ENCODE measurements around the gene USP16. TPM values are rescaled to one million over a fixed set of nuclear protein-coding genes. Genes with fewer than 3 reads are reported as not detected.

USP16 gene
- total RNA-seq, 2 donors from 2014 or later = 27.1 to 35.6 TPM

GRCh38 chr21:29082046-29082815, 57.8 kb downstream of the USP16 start:
- H3K36me3 ChIP-seq = no peaks in the 10 kb centered on the region
- H3K27me3 ChIP-seq (replicated peaks; ENCODE audit: insufficient read depth) = no peaks in the 10 kb centered on the region
- TF ChIP-seq POLR2A (IDR thresholded peaks at IDR 0.05) (no peak), CTCF (IDR thresholded peaks at IDR 0.05) (no peak), POLR2AphosphoS5 (IDR thresholded peaks at IDR 0.05) (no peak)
- no peak overlapping the region for H3K4me3 ChIP-seq
- H3K4me1 ChIP-seq (replicated peaks) = no peaks in the 10 kb centered on the region
- intact Hi-C loops (cut with DNase I) = no loop called here
- H3K9me3 ChIP-seq = no peaks in the 10 kb centered on the region
- H3K27ac ChIP-seq = no peak overlapping the region
- WGBS = 88% methylated on average over 3 of the region's 3 CpGs
- no peak for DNase-seq (ENCODE audit: low spot score)

- Histone ChIP-seq H3K9me3 (no peaks in the 10 kb centered on the region), H3K27me3 (replicated peaks; ENCODE audit: insufficient read depth) (no peaks in the 10 kb centered on the region), H3K4me3 (no peak overlapping the region), H3K4me1 (replicated peaks) (no peaks in the 10 kb centered on the region), H3K36me3 (no peaks in the 10 kb centered on the region), H3K27ac (no peak overlapping the region)
- 97% methylated on average over 3 of the region's 3 CpGs for WGBS
- no peak for TF ChIP-seq POLR2A (IDR thresholded peaks at IDR 0.05)
- TF ChIP-seq POLR2AphosphoS5 (IDR thresholded peaks at IDR 0.05) = no peak
- TF ChIP-seq CTCF (IDR thresholded peaks at IDR 0.05) = no peak
- DNase-seq (ENCODE audit: low spot score) = no peak
- intact Hi-C loops (cut with DNase I) = no loop called here
These were observed 58.8 kb downstream of the USP16 start for GRCh38 chr21:29083306-29083705.

- Histone ChIP-seq H3K9me3 (no peaks in the 10 kb centered on the region), H3K4me1 (replicated peaks) (no peaks in the 10 kb centered on the region), H3K36me3 (no peaks in the 10 kb centered on the region), H3K27ac (no peak overlapping the region), H3K27me3 (replicated peaks; ENCODE audit: insufficient read depth) (no peaks in the 10 kb centered on the region), H3K4me3 (no peak overlapping the region)
- intact Hi-C loops (cut with DNase I) = no loop called here
- WGBS = 46% methylated on average over 2 of the region's 2 CpGs
- DNase-seq (ENCODE audit: low spot score) = no peak
- TF ChIP-seq POLR2A (IDR thresholded peaks at IDR 0.05) (no peak), POLR2AphosphoS5 (IDR thresholded peaks at IDR 0.05) (no peak), CTCF (IDR thresholded peaks at IDR 0.05) (no peak)
These were observed 59.9 kb downstream of the USP16 start for GRCh38 chr21:29084372-29084771.

- 69% methylated on average over 8 of the region's 8 CpGs for WGBS
- DNase-seq (ENCODE audit: low spot score) = no peak
- intact Hi-C loops (cut with DNase I) = no loop called here
- Histone ChIP-seq H3K36me3 (no peaks in the 10 kb centered on the region), H3K4me1 (replicated peaks) (no peaks in the 10 kb centered on the region), H3K4me3 (no peak overlapping the region), H3K27me3 (replicated peaks; ENCODE audit: insufficient read depth) (no peaks in the 10 kb centered on the region), H3K9me3 (no peaks in the 10 kb centered on the region), H3K27ac (no peak overlapping the region)
- TF ChIP-seq POLR2A (IDR thresholded peaks at IDR 0.05) = no peak
- TF ChIP-seq POLR2AphosphoS5 (IDR thresholded peaks at IDR 0.05) = no peak
- TF ChIP-seq CTCF (IDR thresholded peaks at IDR 0.05) = no peak
These were observed 60.8 kb downstream of the USP16 start for GRCh38 chr21:29085106-29085752.

- DNase-seq (ENCODE audit: low spot score) = no peak
These were observed 66.6 kb downstream of the USP16 start for GRCh38 chr21:29091033-29091432.

More at GRCh38 chr21:29091033-29091432, 66.6 kb downstream of the USP16 start:
- no peak overlapping the region for H3K27ac ChIP-seq
- no peaks in the 10 kb centered on the region for H3K4me1 ChIP-seq (replicated peaks)
- WGBS = 48% methylated on average over 1 of the region's 1 CpG
- intact Hi-C loops (cut with DNase I) = no loop called here
- TF ChIP-seq POLR2AphosphoS5 (IDR thresholded peaks at IDR 0.05) = no peak
- no peak for TF ChIP-seq POLR2A (IDR thresholded peaks at IDR 0.05)
- H3K4me3 ChIP-seq = no peak overlapping the region
- H3K9me3 ChIP-seq = no peaks in the 10 kb centered on the region
- H3K36me3 ChIP-seq = no peaks in the 10 kb centered on the region
- no peaks in the 10 kb centered on the region for H3K27me3 ChIP-seq (replicated peaks; ENCODE audit: insufficient read depth)

Data from prostate gland (tissue), 2 donors.